ENCODE data around the gene SYT12.

DNA sequence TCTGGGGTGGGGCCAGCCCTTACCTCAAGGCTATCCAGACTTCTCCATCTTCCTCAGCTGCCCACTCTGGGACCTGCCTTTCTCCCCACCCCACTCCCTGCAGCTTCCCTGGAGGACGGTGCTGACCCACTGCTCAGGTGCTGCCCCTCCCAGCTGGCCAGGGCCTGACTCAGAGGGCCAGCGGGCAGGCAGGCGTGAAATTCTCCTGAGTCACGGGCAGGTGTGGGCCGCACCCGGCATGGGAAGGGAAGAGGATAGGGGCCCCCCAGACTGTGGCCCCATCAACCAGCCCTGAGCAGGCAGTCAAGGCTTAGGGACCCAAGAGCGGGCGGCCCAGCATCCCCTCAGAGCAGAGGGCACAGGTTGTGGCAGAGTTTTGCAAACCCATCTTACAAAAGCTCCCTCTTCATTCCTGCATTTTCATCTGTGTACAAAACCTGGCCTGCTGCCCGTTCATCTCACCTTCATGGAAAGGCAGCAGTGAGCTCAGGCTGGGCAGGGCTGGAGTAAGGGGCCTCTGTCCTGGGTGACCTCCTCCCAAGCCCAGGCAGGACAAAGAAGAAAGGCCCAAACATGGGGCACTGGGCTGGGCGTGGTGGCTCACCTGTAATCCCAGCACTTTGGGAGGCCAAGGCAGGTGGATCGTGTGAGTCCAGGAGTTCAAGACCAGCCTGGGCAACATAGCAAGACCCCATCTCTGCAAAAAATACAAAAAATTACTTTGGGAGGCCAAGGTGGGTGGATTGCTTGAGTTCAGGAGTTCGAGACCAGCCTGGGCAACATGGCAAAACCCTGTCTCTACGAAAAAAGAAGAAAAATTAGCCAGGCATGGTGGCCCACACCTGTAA, 39.8 kb downstream of the SYT12 start:
- TF ChIP-seq, protein P1, sequence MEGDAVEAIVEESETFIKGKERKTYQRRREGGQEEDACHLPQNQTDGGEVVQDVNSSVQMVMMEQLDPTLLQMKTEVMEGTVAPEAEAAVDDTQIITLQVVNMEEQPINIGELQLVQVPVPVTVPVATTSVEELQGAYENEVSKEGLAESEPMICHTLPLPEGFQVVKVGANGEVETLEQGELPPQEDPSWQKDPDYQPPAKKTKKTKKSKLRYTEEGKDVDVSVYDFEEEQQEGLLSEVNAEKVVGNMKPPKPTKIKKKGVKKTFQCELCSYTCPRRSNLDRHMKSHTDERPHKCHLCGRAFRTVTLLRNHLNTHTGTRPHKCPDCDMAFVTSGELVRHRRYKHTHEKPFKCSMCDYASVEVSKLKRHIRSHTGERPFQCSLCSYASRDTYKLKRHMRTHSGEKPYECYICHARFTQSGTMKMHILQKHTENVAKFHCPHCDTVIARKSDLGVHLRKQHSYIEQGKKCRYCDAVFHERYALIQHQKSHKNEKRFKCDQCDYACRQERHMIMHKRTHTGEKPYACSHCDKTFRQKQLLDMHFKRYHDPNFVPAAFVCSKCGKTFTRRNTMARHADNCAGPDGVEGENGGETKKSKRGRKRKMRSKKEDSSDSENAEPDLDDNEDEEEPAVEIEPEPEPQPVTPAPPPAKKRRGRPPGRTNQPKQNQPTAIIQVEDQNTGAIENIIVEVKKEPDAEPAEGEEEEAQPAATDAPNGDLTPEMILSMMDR (IDR thresholded peaks at IDR 0.05) = no peak
- no peak for TF ChIP-seq POLR2A (IDR thresholded peaks at IDR 0.05)
